ENCODE results near the gene PHKG2. TPM values are rescaled to one million over a fixed set of nuclear protein-coding genes. Genes with fewer than 3 reads are reported as not detected.
A peak's percentile ranks its signal among the peaks of the same experiment; 100 is the strongest.

The PHKG2 gene
- total RNA-seq, 3 donors from 2014 or later: 32.1 to 37.6 (median 33.0) TPM

- no peak overlapping the region for H3K4me3 ChIP-seq
- no peak for ATAC-seq
- H3K4me1 ChIP-seq (ENCODE audit: low read depth): peaks cover 10% of the 10 kb centered on the region
- H3K36me3 ChIP-seq (ENCODE audit: low read depth): no peaks in the 10 kb centered on the region
- no peak for DNase-seq
- intact Hi-C loops (cut with DNase I, micrococcal nuclease): no loop called here
- no peak for TF ChIP-seq CTCF (IDR thresholded peaks at IDR 0.05)
- H3K9me3 ChIP-seq: no peaks in the 10 kb centered on the region
Measured at GRCh38 chr16:30784215-30784614, 36.0 kb downstream of the PHKG2 start.

GRCh38 chr16:30785126-30786106 lies 37.2 kb downstream of the PHKG2 start:
- no peaks in the 10 kb centered on the region for H3K36me3 ChIP-seq (ENCODE audit: low read depth)
- TF ChIP-seq CTCF (IDR thresholded peaks at IDR 0.05): no peak
- H3K9me3 ChIP-seq: no peaks in the 10 kb centered on the region
- no peak overlapping the region for H3K4me3 ChIP-seq
- DNase-seq (no peak), ATAC-seq (no peak)
- H3K4me1 ChIP-seq (ENCODE audit: low read depth): peaks cover 10% of the 10 kb centered on the region
- intact Hi-C loops (cut with DNase I, micrococcal nuclease): no loop called here

- Histone ChIP-seq H3K4me1 (ENCODE audit: low read depth) (peaks cover 10% of the 10 kb centered on the region), H3K36me3 (ENCODE audit: low read depth) (no peaks in the 10 kb centered on the region), H3K9me3 (no peaks in the 10 kb centered on the region), H3K4me3 (peak overlapping the region; percentile 74)
- DNase-seq (peak in 2 of 3 donors; percentile 46 to 62), ATAC-seq (peak; percentile 75)
- intact Hi-C loops (cut with DNase I, micrococcal nuclease): no loop called here
- TF ChIP-seq CTCF (IDR thresholded peaks at IDR 0.05): no peak
Measured at GRCh38 chr16:30786115-30786935, 38.1 kb downstream of the PHKG2 start.

- peak; percentile 84 for ATAC-seq
- peaks cover 10% of the 10 kb centered on the region for H3K4me1 ChIP-seq (ENCODE audit: low read depth)
- intact Hi-C loops (cut with DNase I, micrococcal nuclease): no loop called here
Measured at GRCh38 chr16:30786936-30787612, 38.8 kb downstream of the PHKG2 start, which contains the start of gene ZNF629. Gene ZNF629 (minus strand): TSS chr16:30787205. CDS start chr16:30784482, 2,723 bp downstream.

More at GRCh38 chr16:30786936-30787612, 38.8 kb downstream of the PHKG2 start, which contains the start of gene ZNF629:
- H3K9me3 ChIP-seq: no peaks in the 10 kb centered on the region
- no peak for TF ChIP-seq CTCF (IDR thresholded peaks at IDR 0.05)
- peak within 1 kb of the TSS; percentile 74 for H3K4me3 ChIP-seq
- no peaks in the 10 kb centered on the region for H3K36me3 ChIP-seq (ENCODE audit: low read depth)
- peak; percentile 73 to 80 (median 78) for DNase-seq
